ENCODE measurements around the gene CNIH2. TPM values are rescaled to one million over a fixed set of nuclear protein-coding genes. Genes with fewer than 3 reads are reported as not detected.
A peak's percentile ranks its signal among the peaks of the same experiment; 100 is the strongest.

CNIH2 gene
- total and polyA plus RNA-seq, 2 experiments from 2014 or later: 4.3 to 9.2 TPM

- H3K9me3 Mint-ChIP-seq: no peaks in the 10 kb centered on the region
- H3K4me2 ChIP-seq: no peak overlapping the region
- no peak overlapping the region for H3K4me3 ChIP-seq
- H3K79me2 ChIP-seq (replicated peaks; ENCODE audit: insufficient read depth): no peaks in the 10 kb centered on the region
- H2AFZ ChIP-seq: no peak overlapping the region
- no peak for TF ChIP-seq CTCF (conservative IDR thresholded peaks at IDR 0.05; ENCODE audit: low read depth in 2 of 2)
- no peak for TF ChIP-seq NANOG (IDR thresholded peaks at IDR 0.05; ENCODE audit: borderline replicate concordance)
- TF ChIP-seq EZH2 (IDR thresholded peaks at IDR 0.05; ENCODE audit: low read depth, unreplicated experiment): no peak
- no peak for TF ChIP-seq ETS1 (IDR thresholded peaks at IDR 0.05)
- no peak for TF ChIP-seq ZNF331 (CRISPR knock-in tag; IDR thresholded peaks at IDR 0.05; ENCODE audit: low read depth)
- TF ChIP-seq EZH2phosphoT487 (IDR thresholded peaks at IDR 0.05; ENCODE audit: unreplicated experiment): no peak
- TF ChIP-seq REST (IDR thresholded peaks at IDR 0.05; ENCODE audit: unreplicated experiment): no peak
- no peak for TF ChIP-seq ZNF114 (CRISPR knock-in tag; IDR thresholded peaks at IDR 0.05)
- TF ChIP-seq STAT1 (IDR thresholded peaks at IDR 0.05; ENCODE audit: unreplicated experiment): no peak
- no peak for TF ChIP-seq POLR2AphosphoS5 (IDR thresholded peaks at IDR 0.05; ENCODE audit: low read depth)
- TF ChIP-seq JUNB (IDR thresholded peaks at IDR 0.05; ENCODE audit: unreplicated experiment): no peak
- no peak for TF ChIP-seq CREB1 (CRISPR knock-in tag; IDR thresholded peaks at IDR 0.05; ENCODE audit: low read depth)
- TF ChIP-seq ZNF462 (CRISPR knock-in tag; IDR thresholded peaks at IDR 0.05): no peak
- ATAC-seq (no peak), DNase-seq (ENCODE audit: low spot score) (peak; percentile 15)
- no peaks in the 10 kb centered on the region; the same call in 1 of the 3 replicates for H3K36me3 Mint-ChIP-seq (ENCODE audit: low read depth)
- H4K20me1 ChIP-seq (replicated peaks; ENCODE audit: insufficient read depth): no peaks in the 10 kb centered on the region; the same call in none of the 2 replicates
- H3K4me1 ChIP-seq (ENCODE audit: insufficient read depth): peaks cover 9% of the 10 kb centered on the region
- no peak overlapping the region for H3K27ac Mint-ChIP-seq
- no peaks in the 10 kb centered on the region for H3K9me2 ChIP-seq (ENCODE audit: insufficient read depth)
- no peaks in the 10 kb centered on the region for H3K27me3 ChIP-seq (ENCODE audit: insufficient read depth)
- no peaks in the 10 kb centered on the region for H3K36me3 ChIP-seq (ENCODE audit: insufficient read depth)
- H3K4me1 Mint-ChIP-seq: peaks cover 32% of the 10 kb centered on the region
- 0 out of 2 replicates have a peak, but pooled peaks cover 11% of the 10 kb centered on the region for H3F3A ChIP-seq (replicated peaks; ENCODE audit: low read depth)
- no peak overlapping the region for H3K27ac ChIP-seq (ENCODE audit: low read depth)
- no peak overlapping the region for H3K4me3 Mint-ChIP-seq
- peaks cover 26% of the 10 kb centered on the region for H3K27me3 Mint-ChIP-seq (ENCODE audit: insufficient read depth, low read depth, poor library complexity)
Observed at GRCh38 chr11:66280428-66280827, 2.5 kb downstream of the CNIH2 start.

Measured in GM23338 (cell line).